Ishikawa (cell line): Measurements from ENCODE around the gene EDARADD.

ENCODE experiments used
- CEBPB ChIP-seq: IDR thresholded peaks from 2 replicates; pipeline ENCODE4 v1.6.1; 2012
- CREB1 ChIP-seq: IDR thresholded peaks from 2 replicates; pipeline ENCODE4 v1.6.1; 2012; ENCODE audit warnings: low read depth
- EGR1 ChIP-seq: IDR thresholded peaks from 2 replicates; pipeline ENCODE4 v1.6.1; 2012
- EP300 ChIP-seq: IDR thresholded peaks from 2 replicates; pipeline ENCODE4 v1.6.1; 2012; ENCODE audit warnings: borderline replicate concordance
- FOXM1 ChIP-seq: IDR thresholded peaks from 2 replicates; pipeline ENCODE4 v1.6.1; 2012; ENCODE audit warnings: low read depth, borderline replicate concordance
- NFIC ChIP-seq: IDR thresholded peaks from 2 replicates; pipeline ENCODE4 v1.6.1; 2012
- RAD21 ChIP-seq: IDR thresholded peaks from 2 replicates; pipeline ENCODE4 v1.6.1; 2012; ENCODE audit warnings: low read depth
- TAF1 ChIP-seq: IDR thresholded peaks from 2 replicates; pipeline ENCODE4 v1.6.1; 2012; ENCODE audit warnings: low read depth, mild to moderate bottlenecking
- TCF12 ChIP-seq: IDR thresholded peaks from 2 replicates; pipeline ENCODE4 v1.6.1; 2012; ENCODE audit warnings: low read depth
- TEAD4 ChIP-seq: IDR thresholded peaks from 2 replicates; pipeline ENCODE4 v1.6.1; 2012
- ZBTB7A ChIP-seq: IDR thresholded peaks from 2 replicates; pipeline ENCODE4 v1.6.1; 2012; ENCODE audit warnings: low read depth
- TF ChIP-seq, protein P1 (sequence below): IDR thresholded peaks from 2 replicates; pipeline ENCODE4 v1.6.1; 2012; ENCODE audit warnings: low read depth, mild to moderate bottlenecking
- TF ChIP-seq, protein P2 (sequence below): IDR thresholded peaks from 2 replicates; pipeline ENCODE4 v1.6.1; 2012
- TF ChIP-seq, protein P3 (sequence below): IDR thresholded peaks from 2 replicates; pipeline ENCODE4 v1.6.1; 2012

The EDARADD gene

GRCh38 chr1:236438614-236439013 is 44.5 kb downstream of the EDARADD start:
- TF ChIP-seq ZBTB7A = no peak
- TF ChIP-seq, protein P1, sequence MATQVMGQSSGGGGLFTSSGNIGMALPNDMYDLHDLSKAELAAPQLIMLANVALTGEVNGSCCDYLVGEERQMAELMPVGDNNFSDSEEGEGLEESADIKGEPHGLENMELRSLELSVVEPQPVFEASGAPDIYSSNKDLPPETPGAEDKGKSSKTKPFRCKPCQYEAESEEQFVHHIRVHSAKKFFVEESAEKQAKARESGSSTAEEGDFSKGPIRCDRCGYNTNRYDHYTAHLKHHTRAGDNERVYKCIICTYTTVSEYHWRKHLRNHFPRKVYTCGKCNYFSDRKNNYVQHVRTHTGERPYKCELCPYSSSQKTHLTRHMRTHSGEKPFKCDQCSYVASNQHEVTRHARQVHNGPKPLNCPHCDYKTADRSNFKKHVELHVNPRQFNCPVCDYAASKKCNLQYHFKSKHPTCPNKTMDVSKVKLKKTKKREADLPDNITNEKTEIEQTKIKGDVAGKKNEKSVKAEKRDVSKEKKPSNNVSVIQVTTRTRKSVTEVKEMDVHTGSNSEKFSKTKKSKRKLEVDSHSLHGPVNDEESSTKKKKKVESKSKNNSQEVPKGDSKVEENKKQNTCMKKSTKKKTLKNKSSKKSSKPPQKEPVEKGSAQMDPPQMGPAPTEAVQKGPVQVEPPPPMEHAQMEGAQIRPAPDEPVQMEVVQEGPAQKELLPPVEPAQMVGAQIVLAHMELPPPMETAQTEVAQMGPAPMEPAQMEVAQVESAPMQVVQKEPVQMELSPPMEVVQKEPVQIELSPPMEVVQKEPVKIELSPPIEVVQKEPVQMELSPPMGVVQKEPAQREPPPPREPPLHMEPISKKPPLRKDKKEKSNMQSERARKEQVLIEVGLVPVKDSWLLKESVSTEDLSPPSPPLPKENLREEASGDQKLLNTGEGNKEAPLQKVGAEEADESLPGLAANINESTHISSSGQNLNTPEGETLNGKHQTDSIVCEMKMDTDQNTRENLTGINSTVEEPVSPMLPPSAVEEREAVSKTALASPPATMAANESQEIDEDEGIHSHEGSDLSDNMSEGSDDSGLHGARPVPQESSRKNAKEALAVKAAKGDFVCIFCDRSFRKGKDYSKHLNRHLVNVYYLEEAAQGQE = no peak
- no peak for TF ChIP-seq EGR1
- no peak for TF ChIP-seq CREB1
- TF ChIP-seq CEBPB = no peak
- no peak for TF ChIP-seq RAD21
- TF ChIP-seq EP300 = no peak

- TF ChIP-seq, protein P1 = no peak
- TF ChIP-seq ZBTB7A (no peak), CREB1 (no peak)
- TF ChIP-seq, protein P2, sequence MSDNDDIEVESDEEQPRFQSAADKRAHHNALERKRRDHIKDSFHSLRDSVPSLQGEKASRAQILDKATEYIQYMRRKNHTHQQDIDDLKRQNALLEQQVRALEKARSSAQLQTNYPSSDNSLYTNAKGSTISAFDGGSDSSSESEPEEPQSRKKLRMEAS = no peak
Measured at GRCh38 chr1:236440373-236440772, 46.3 kb downstream of the EDARADD start.

DNA sequence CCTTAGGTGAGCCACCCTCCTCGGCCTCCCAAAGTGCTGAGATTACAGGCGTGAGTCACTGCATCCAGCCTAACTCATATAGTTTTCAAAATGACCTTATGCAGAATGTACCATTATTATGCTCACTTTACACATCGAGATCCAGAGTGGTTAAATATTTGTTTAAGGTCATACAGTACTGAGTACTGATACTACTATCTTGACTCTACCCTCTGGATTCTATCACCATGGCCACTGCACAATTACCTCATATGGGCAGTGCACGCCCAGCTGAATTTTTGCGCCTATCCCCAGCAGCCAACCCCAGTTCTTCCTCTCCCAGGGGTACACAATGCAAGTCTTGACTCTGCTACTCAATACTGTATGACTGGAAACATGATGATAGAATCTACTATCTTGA is 56.7 kb downstream of the EDARADD start:
- TF ChIP-seq TCF12 = no peak

- TF ChIP-seq RAD21 = peak; percentile 46
- TF ChIP-seq, protein P1 = no peak
Measured at GRCh38 chr1:236451796-236452373, 57.8 kb downstream of the EDARADD start.

DNA sequence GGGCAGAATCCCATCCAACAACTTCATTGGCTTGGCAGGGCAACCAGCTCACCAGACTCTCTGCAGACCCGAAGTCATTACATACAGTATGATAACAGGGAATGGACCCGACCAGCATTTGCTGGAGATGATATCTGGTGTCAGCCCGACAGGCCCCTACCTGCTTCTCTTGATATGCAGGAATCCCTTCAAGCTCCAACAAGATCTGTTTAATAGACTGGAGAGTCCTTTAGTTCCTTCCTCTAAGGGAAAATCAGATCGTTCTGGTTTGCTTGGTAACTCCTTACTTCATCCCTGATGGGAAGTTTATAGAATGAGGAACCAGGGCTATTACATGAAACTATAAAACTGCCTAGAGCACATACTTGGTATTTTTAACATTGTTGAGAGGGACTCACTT is 61.2 kb downstream of the EDARADD start:
- TF ChIP-seq TCF12 (no peak), CEBPB (no peak), TAF1 (no peak), EP300 (no peak)

- TF ChIP-seq ZBTB7A (no peak), NFIC (no peak), RAD21 (no peak), FOXM1 (no peak), CREB1 (no peak), TCF12 (no peak), EGR1 (no peak), CEBPB (no peak), TEAD4 (no peak)
- TF ChIP-seq, protein P1 = no peak
- TF ChIP-seq, protein P3, sequence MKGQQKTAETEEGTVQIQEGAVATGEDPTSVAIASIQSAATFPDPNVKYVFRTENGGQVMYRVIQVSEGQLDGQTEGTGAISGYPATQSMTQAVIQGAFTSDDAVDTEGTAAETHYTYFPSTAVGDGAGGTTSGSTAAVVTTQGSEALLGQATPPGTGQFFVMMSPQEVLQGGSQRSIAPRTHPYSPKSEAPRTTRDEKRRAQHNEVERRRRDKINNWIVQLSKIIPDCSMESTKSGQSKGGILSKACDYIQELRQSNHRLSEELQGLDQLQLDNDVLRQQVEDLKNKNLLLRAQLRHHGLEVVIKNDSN = no peak
- TF ChIP-seq, protein P2 = no peak
Measured at GRCh38 chr1:236457775-236458174, 63.7 kb downstream of the EDARADD start.
